GM18867 (cell line): ENCODE results near the gene ECT2L.

Source experiments
- ATAC-seq: cut with Tn5 transposase; IDR thresholded peaks from one replicate; pipeline ENCODE4 v1.9.1; 2021; ENCODE audit warnings: mild to moderate bottlenecking, moderate library complexity; ENCODE audit not compliant: unreplicated experiment

The ECT2L gene

DNA sequence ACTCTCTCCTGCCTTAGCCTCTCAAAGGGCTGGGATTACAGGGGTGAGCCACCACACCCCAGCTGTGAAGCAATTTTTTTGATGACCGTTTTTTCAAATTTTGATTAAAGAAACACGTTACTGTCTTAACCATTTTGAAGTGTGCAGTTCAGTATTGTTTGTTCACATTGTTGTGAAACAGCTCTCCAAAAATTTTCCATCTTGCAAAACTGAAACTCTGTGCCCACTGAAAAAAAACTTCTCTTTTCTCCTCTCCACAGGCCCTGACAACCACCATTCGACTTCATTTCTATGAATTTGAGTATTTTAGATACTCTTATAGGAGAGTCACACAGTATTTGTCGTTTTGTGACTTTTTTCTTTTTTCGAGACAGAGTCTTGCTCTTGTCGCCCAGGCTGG is 53.9 kb downstream of the ECT2L start:
- ATAC-seq = no peak

DNA sequence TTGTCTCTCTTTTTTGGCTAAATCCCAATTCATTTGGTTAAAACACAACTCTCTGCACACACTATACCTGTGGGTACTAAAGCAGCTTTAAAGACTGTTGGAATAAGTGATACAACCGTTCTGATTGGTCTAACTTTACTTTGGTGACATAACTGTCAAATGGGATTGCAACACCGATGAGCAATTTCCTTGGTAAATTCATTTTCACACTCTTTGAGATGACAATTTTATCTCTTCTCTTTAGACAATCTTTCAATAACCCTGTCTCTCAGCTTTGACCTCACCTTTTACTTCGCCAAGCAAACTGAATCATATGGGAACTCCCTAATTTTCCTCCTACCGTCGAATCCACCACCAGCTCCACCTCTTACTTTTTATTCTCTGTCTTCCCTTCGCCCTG is 60.8 kb downstream of the ECT2L start:
- ATAC-seq = no peak

DNA sequence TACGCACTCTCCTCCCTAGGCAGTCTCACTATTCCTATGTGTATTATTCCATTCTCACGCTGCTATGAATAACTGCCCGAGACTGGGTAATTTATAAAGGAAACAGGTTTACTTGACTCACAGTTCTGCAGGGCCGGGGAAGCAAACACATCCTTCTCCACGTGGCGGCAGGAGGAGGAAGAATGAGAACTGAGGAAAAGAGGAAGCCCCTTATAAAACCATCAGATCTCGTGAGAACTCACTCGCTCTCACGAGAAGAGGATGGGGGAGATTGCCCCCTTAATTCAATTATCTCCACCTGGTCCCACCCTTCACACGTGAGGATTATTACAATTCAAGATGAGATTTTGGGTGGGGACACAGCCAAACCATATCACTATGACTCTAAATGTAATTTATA is 61.9 kb downstream of the ECT2L start:
- ATAC-seq = no peak

DNA sequence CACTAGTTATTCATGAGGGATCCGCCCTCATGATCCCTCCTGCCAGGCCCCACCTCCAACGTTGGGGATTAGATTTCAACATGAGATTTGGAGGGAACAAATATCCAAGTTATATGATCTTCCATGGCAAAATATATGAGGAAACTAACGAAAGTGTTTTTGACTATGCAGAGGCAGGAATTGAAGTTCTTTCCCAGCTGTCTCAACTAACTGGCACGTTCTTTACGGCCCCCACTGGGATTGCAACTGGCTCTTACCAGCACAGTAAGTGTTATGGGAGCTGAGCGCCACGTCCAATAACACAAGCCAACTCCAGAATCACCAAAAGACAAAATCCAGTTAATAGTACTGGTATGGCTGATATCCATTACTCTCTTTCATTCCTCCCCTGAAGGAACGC is 66.6 kb downstream of the ECT2L start:
- no peak for ATAC-seq

DNA sequence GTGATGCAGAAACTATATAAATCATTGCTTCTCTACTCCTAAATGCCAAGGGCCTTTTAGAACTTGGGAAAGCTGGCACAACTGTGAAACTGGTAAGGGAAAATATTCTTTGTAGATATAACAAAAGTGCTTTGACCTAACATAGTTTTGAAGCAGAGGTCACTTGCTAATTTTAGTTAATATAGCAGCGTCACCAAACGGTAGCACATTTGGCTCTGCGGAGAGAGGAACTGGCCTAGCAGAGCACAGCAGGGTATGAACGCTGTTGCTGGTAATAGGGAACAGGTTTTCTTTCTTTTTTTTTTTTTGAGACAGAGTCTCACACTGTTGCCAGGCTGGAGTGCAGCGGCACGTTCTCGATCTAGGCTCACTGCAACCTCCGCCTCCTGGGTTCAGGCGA is 67.4 kb downstream of the ECT2L start:
- no peak for ATAC-seq

DNA sequence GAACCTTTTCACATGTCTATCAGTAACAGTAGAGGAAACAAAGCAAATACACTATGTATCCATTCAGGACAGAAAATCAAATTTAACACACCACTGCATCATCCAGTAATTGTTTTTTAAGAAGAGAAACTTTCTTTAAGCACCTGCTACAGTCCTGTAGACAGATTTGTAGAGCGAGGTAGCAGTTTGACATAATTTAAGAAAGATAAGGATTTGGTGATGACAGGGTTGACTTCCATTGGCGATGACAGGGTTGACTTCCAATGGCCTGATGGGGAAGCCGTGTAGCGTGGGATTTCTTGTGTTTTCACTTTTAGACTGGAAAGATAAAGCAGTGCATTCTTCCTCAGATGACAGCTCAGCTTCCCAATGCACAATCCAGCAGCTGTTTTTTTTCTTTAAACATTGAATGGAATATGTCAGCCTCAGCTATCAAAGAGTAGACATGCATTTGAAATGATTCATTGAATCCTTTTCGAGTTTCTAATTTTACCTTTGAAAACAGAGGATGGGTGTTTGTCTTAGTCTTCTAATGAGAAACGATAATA is 68.5 kb downstream of the ECT2L start:
- ATAC-seq = no peak

DNA sequence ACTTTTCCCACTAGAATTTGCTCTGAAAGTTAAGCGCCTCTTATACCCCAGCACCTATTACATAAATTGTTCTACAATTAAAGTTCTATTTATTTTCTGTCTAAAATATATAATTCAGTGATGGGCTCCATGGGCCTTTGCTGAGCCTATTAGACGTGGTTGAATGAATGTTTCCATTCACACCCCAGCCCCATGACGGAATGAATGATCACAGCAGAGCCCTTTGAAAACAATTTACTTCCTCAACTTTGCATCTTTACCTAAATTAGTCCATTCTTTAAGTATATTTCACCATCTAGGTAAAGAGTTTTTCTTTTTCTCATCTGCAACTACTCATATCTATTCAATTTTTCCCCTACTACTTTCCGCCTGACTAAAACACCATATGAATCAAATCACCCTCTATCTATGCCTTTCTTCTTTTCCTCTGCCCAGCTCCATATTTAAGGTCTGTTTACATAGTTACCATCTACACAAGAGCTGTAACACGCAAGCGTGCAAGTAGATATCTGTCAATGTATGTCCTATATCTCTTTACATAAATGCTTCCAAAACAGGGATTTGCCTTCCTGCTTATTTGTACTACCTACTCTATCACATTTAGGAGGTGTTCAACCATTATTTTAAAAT is 69.7 kb downstream of the ECT2L start:
- ATAC-seq = no peak

DNA sequence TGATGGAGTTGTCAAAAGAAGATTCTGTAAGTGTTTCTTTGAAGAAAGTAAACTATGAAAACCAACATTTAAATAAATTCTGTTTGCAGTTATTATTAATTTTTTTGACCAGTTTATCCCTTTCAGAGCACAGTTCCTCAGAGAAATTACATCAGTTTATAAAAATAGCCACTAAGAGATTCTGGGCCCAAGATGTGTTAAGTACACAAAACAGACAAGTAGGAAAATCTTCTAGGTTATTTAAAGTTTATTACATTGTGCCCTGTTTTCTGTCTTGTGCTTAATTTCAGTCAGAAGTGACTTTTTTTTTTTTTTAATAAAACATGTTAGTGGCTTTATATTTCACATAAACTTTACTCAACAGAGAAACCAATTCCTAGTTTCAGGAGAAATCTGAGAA is 72.3 kb downstream of the ECT2L start:
- no peak for ATAC-seq

DNA sequence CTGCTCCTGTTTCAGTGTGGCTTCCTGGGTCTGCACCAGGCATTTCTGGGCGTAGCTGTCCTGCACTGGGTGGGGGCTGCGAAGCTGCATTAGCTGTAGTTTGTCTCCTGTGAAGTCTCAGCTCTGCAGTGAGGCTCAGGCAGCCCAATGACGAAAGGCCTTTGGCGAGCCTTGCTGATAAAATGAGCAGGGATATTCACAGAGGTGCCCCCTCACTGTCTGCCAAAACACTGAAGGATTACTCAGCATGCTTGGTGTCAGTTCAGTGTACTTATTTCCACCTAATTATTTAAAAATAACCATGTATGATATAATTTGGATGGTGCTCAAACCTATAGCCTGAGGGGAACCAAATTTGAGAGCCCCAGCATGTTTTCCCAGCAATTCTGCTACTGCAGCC is 73.5 kb downstream of the ECT2L start:
- no peak for ATAC-seq

DNA sequence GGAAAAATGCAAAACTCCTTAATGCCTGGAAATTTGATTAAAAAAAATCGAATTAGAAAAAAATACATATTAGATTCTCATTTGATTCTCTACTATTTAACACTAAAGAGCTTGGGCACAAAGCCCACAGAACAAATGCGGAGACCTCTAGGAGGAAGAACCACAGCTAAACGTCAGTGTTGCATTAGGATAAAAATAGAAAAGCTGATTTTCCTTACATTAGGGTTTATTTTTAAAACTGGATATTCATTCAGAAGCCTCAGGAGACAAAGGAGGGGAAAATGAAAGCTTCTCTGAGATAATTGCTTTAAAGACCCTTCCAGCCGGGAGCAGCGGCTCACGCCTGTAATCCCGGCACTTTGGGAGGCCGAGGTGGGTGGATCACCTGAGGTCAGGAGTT is 77.3 kb downstream of the ECT2L start:
- no peak for ATAC-seq

DNA sequence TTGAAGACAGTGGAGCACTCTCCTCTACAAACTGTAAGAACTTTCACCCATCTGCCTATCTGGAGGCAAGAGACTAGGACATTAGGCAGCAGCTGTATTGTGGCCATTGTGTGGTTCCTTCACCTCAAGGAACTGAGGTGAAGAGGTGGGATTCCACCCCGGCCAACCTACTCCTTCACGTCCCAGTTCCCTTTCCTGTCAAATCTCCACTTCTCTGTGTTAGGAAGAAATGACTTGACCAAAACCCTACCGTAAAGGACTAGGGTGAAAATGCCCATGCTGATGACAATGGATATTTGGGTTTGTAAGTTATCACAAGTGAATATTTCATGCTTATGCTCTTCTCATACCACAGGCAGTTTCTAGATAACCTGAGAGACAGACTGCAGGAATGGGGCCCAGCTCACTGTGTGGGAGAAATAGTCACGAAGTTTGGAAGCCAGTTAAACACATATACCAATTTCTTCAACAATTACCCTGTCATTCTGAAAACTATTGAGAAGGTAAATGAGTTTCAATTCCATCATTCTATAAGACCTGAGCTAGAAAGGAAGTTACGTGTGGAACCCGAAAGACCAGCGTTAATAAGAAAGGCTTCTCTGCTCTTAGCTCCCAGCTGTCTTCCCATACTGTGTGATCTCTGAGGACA is 86.6 kb downstream of the ECT2L start:
- peak; percentile 81 for ATAC-seq

DNA sequence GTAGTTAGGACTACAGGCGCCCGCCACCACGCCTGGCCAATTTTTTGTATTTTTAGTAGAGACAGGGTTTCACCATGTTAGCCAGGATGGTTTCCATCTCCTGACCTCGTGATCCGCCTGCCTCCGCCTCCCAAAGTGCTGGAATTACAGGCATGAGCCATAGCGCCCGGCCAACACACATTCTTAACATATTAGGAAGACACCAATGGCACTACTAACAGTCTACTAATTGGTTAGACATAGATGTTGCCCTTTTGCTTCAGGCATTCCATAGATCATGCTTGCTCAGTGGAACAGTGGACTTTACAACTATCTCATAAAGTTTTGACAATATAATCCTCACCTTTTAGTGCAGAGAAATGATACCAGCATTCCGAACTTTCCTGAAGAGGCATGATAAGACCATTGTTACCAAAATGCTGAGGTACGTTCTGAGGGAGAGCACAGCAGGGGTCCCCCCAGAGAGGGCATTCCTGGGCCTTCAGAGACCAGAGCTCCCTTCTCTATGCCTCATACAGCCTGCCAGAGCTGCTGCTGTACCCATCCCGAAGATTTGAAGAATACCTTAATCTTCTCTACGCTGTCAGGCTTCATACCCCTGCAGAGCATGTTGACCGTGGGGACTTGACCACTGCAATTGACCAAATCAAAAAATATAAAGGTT is 89.4 kb downstream of the ECT2L start:
- ATAC-seq = no peak

DNA sequence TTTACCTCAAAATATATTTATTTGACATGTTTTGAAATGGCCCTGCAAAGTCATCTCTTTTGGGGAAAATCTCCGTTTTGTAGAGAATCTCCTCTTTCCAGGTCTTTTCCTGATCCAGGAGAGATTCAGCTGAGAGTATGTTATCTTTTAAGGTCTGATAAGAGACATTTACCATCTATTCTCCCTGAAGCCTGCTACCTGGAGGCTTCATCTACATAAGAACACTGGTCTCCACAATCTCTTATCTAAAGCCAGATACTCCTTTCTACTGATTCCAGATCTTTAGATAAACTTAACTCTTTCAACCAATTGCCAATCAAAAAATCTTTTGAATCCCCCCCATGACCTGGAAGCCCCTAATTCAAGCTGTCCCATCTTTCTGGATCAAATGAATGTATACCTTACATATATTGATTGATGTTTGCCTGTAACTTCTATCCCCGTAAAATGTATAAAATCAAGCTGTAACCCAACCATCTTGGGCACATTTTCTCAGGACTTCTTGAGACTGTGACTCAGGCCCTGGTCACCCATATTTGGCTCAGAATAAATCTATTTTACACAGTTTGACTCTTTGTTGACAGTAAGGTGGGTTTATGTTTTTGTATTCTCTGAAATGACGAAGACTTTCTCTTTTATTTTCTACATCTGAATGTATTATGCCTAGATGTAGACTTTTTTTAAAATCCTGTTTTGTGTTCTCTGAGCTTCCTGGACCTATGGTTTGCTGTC is 95.5 kb downstream of the ECT2L start:
- no peak for ATAC-seq

DNA sequence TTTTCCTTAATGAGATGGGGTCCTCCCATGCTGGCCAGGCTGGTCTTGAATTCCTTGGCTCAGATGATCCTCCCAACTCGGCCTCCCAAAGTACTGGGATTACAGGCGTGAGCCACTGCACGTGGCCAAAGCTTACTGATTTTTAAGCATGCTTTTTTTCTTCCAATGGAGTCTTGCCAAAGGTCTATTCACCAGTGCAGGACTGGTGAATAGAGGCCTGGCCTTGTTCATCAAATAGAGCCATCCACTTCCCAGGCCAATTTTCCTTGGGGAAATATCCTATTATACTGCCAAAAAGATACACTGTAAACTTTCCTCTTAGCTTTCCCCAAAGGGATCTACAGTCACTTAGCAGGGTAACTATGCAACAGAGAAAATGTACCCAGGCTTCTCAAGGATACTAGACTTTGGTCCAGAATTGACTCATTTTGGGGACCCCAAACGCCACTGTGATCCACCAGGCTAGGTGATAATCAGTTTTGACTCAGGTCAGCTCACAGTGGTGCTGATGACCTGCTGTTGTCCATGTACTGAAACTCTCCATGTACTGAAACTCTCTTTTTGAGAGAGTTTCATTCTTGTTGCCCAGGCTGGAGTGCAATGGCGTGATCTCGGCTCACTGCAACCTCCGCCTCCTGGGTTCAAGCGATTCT is 100.3 kb downstream of the ECT2L start:
- no peak for ATAC-seq

DNA sequence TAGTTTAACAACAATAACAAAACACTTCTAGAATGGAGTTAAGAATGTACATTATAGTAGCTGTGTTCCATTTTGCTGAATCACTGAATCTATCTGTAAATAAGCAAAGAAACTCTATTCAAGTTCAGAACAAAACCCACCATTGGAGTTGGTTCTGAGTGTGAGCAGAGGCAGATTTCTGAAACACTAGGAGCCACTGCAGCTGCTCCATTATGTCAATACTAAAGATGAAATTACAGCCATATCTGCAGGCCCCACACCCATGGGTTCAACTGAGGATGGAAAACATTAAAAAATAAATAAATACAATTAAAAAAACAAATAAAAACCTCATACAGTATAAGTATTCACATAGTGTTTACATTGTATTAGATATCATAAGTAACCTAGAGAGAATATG is 101.1 kb downstream of the ECT2L start:
- no peak for ATAC-seq

DNA sequence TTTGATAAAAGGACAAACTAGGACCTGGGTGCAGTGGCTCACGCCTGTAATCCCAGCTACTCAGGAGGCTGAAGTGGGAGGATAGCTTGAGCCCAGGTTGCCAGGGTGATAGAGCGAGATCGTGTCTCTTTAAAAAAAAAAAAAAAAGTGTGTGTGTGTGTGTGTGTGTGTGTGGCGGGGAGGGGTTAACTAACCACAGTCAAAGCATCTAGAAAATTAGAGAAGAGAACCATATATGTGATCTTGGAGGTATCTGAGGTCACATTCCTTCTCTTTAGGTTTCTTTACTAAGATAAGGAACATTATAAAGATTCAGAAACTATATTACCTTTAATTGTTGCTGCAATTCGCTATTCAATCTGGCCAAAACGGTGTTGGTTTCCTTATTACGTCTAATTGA is 111.3 kb downstream of the ECT2L start:
- no peak for ATAC-seq

DNA sequence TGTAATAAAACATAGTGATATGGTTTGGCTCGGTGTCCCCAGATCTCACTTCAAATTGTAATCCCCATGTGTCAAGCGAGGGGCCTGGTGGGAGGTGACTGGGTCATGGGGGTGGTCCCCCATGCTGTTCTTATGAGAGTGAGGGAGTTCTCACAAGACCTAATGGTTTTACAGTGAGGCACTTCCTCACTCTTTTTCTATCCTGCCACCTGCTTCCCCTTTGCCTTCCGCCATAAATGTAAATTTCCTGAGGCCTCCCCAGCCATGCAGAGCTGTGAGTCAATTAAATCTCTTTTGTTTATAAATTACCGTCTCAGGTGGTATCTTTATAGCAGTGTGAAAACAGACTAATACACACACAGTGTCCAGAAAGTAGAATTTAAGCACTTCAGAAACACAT is 113.6 kb downstream of the ECT2L start:
- ATAC-seq = no peak

DNA sequence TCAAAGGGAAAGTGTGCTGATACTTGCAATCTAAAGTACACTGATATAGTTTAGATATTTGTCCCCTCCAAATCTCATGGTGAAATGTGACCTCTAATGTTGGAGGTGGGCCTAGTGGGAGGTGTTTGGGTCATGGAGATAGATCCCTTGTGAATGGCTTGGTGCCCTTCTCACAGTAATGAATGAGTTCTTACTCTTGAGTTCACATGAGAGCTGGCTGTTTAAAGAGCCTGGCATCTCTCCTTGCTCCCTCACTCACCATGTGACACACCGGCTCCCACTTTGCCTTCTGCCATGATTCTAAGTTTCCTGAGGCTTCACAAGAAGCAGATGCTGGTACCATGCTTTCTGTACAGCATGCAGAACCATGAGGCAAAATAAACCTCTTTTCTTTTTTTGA is 114.1 kb downstream of the ECT2L start:
- no peak for ATAC-seq

DNA sequence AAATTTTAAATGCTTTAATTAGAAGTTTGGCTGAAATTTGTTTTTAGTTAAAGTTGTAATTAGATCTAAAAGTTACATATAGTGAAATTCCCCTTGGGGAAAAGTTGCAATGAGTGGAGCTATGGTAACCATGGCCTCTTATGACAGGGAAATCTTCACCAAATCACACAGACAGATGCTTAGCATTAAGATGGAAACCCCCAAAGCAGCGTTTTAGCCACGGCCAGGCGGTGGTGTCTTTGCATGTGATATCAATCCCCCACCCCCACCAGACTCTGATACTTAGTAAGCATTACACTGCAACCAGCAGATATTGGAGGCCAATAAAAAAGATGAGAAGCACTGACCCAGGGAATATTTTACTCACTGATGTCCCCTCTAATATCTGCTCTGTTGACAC is 116.4 kb downstream of the ECT2L start:
- no peak for ATAC-seq

DNA sequence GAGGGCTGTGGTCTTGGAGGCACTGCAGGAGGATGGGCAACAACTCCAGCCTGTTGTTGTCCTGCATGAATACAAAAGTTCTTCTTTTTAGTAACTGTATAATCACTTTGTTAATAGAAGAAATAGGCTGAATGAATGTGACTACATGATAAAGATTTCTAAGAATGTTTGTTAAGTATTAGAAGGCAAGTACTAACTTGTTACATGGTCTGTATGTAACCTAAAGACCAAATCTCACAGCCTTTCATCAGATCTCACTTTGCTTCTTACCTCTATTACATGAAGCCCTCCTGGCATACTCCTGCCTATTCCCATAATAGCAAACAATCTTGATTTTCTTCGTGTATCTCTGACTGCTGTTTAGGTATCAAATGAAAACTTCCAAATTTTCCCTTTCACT is 118.8 kb downstream of the ECT2L start:
- ATAC-seq = no peak

DNA sequence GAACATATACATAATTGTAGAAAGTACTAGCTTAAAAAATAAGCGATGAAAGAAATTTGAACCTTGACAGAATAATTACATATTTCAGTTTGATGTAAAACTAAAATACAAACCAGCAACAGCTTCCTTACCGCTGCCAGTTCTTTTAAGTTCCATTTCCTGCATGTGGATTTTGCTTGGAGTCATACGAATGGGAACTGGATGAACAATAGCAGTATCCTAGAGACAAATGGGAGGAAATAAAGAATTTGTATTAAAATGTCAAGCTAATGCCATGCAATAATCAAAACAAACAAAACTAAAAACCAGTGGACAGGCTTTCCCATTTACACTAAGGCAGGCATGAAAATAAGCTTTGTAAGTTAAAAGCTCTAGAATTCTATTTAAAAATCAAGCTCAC is 125.0 kb downstream of the ECT2L start:
- no peak for ATAC-seq
